HG03095 (cell line): Measurements from ENCODE around the gene ADAMTSL1.

ENCODE experiments used
- ATAC-seq: cut with Tn5 transposase; IDR thresholded peaks from one replicate; pipeline ENCODE4 v1.9.1; 2021; ENCODE audit warnings: moderate library complexity; ENCODE audit not compliant: unreplicated experiment

Gene ADAMTSL1

GRCh38 chr9:18473652-18474279 is at the start of gene ADAMTSL1:
TSS of gene ADAMTSL1 (plus strand) at chr9:18474153. CDS start at chr9:18474233, 80 bp downstream.
- no peak for ATAC-seq

GRCh38 chr9:18427691-18428090 is 46.3 kb upstream of the ADAMTSL1 start:
- ATAC-seq, result no peak

GRCh38 chr9:18428661-18429060 is 45.3 kb upstream of the ADAMTSL1 start:
- ATAC-seq, result no peak

- no peak for ATAC-seq
Measured at GRCh38 chr9:18429070-18429469, 44.9 kb upstream of the ADAMTSL1 start.

- ATAC-seq, result no peak
Measured at GRCh38 chr9:18433620-18434019, 40.3 kb upstream of the ADAMTSL1 start.

GRCh38 chr9:18437315-18438201 is 36.4 kb upstream of the ADAMTSL1 start:
- no peak for ATAC-seq

GRCh38 chr9:18438300-18438925 is 35.5 kb upstream of the ADAMTSL1 start:
- ATAC-seq, result no peak

- no peak for ATAC-seq
Measured at GRCh38 chr9:18438951-18439350, 35.0 kb upstream of the ADAMTSL1 start.

- ATAC-seq, result no peak
Measured at GRCh38 chr9:18441261-18441660, 32.7 kb upstream of the ADAMTSL1 start.

- peak; percentile 95 for ATAC-seq
Measured at GRCh38 chr9:18442629-18443491, 31.1 kb upstream of the ADAMTSL1 start.

GRCh38 chr9:18447131-18447530 is 26.8 kb upstream of the ADAMTSL1 start:
- ATAC-seq, result no peak

GRCh38 chr9:18447541-18447940 is 26.4 kb upstream of the ADAMTSL1 start:
- ATAC-seq, result no peak

- no peak for ATAC-seq
Measured at GRCh38 chr9:18448101-18448500, 25.9 kb upstream of the ADAMTSL1 start.

- no peak for ATAC-seq
Measured at GRCh38 chr9:18451406-18451805, 22.5 kb upstream of the ADAMTSL1 start.

GRCh38 chr9:18452276-18452675 is 21.7 kb upstream of the ADAMTSL1 start:
- no peak for ATAC-seq

GRCh38 chr9:18456624-18457237 is 17.2 kb upstream of the ADAMTSL1 start:
- no peak for ATAC-seq

- ATAC-seq, result no peak
Measured at GRCh38 chr9:18457510-18457909, 16.4 kb upstream of the ADAMTSL1 start.

GRCh38 chr9:18459962-18460584 is 13.9 kb upstream of the ADAMTSL1 start:
- no peak for ATAC-seq

GRCh38 chr9:18461496-18461895 is 12.5 kb upstream of the ADAMTSL1 start:
- no peak for ATAC-seq

GRCh38 chr9:18463991-18464390 is 10.0 kb upstream of the ADAMTSL1 start:
- no peak for ATAC-seq
